Epithelial cell of esophagus (primary cell): ENCODE measurements around the gene PCDH8.

Experiments
- DNase-seq: peaks from one replicate; pipeline ENCODE4 v3.0.0; 2010; ENCODE audit warnings: low read depth
- H3K4me3 ChIP-seq: 2 replicates; pipeline ENCODE4 v1.5.1; 2011; ENCODE audit warnings: mild to moderate bottlenecking, low read length, control low read depth
- TF ChIP-seq, protein P1 (sequence below): IDR thresholded peaks from 2 replicates; pipeline ENCODE4 v1.5.1; 2011; ENCODE audit warnings: low read depth, mild to moderate bottlenecking, low read length, control low read depth, inconsistent platforms; ENCODE audit not compliant: insufficient read depth; ENCODE audit errors: missing control alignments

Gene PCDH8

DNA sequence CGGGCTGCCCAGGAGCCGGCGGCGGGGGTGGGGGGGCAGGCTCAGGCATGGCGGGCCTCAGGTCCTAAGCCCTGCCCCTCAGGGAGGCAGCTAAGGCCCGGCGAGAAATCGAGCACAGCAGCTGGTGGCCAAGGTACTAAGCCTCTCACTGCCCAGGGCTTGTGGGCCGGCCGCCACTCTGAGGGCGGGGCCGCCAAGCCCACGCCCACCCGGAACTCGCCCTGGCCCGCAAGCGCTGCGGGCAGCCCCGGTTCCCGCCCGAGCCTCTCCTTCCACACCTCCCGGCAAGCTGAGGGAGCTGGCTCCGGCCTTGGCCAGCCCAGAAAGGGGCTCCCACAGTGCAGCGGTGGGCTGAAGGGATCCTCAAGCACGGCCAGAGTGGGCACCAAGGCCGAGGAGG lies 33.1 kb downstream of the PCDH8 start:
- TF ChIP-seq, protein P1, sequence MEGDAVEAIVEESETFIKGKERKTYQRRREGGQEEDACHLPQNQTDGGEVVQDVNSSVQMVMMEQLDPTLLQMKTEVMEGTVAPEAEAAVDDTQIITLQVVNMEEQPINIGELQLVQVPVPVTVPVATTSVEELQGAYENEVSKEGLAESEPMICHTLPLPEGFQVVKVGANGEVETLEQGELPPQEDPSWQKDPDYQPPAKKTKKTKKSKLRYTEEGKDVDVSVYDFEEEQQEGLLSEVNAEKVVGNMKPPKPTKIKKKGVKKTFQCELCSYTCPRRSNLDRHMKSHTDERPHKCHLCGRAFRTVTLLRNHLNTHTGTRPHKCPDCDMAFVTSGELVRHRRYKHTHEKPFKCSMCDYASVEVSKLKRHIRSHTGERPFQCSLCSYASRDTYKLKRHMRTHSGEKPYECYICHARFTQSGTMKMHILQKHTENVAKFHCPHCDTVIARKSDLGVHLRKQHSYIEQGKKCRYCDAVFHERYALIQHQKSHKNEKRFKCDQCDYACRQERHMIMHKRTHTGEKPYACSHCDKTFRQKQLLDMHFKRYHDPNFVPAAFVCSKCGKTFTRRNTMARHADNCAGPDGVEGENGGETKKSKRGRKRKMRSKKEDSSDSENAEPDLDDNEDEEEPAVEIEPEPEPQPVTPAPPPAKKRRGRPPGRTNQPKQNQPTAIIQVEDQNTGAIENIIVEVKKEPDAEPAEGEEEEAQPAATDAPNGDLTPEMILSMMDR = no peak
- no peak overlapping the region for H3K4me3 ChIP-seq
- no peak for DNase-seq

DNA sequence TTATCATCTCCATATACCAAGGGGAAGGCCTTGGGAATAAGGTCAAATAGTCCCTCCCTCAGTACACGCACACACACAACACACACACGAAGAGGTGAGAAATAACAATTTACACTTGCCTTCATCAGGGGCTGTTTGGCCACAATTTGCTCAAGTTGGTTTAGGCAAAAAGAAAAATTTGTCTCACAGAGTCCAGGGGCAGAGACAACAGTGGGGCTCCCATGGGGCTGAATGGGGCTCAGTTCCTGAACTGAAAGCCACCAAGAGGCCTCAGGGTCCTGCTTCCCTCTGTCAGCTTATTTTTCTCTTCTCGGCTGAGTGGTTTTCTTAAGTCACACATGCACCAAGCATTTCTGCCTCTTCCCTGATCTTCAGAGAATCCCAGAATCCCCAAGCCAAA lies 35.5 kb downstream of the PCDH8 start:
- TF ChIP-seq, protein P1 = no peak
- no peak overlapping the region for H3K4me3 ChIP-seq
- DNase-seq = no peak

DNA sequence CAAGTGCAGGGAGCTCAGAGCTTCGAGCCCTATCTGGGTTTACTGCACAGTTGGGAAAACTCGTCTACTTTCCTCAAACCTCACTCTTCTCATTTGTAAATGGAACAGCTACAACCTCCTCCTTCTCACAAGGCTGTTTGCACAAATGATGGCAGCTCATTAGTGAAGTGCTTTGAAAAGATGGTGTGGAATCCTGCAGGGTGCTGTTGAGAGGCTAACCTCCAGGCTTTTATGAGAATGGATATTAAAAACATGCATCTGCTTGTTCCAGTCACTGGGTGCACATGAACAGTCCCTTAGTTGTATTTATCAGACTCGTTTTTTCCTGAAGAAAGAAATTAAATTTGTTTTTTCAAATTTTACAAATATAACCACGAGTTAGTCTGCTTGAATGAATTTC lies 36.6 kb downstream of the PCDH8 start:
- H3K4me3 ChIP-seq = no peak overlapping the region
- TF ChIP-seq, protein P1 = no peak
- no peak for DNase-seq

DNA sequence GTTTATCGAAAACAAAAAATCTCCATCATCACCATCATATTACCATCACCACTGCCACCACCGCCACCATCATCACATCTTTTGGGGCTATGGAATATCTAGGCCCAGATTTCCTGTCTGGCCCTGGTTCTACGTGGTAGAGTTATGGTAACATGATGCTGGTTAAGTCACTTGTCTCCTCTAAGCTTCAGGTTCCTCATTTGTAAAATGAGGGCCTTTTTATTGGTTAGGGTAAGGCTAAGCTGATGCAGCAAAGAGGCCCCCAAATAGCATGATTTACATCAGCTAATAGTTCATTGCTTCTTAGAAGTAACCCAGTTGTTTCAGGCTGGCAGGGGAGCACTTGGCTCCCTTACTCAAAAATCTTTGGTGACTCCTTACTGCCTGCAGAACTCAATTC lies 37.9 kb downstream of the PCDH8 start:
- DNase-seq = no peak
- TF ChIP-seq, protein P1 = no peak
- no peak overlapping the region for H3K4me3 ChIP-seq

DNA sequence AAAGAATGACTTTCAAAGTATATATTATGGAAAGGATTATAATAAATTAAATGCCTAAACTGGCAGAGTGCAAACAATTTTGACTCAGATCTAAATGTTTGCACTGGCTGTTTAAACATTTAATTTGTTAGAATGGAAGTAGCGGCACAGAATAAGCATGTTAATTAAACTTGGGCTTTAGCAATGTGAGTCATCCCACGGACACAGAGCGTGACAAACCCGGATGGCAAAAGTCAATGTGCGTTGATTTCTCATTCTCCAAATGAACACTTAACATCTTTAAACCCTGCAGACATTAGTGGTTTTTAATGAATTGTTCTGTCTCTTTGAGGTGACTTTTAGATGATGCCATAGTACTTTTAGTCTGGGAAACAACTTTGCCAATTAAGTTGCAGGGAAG lies 38.4 kb downstream of the PCDH8 start:
- TF ChIP-seq, protein P1 = no peak
- DNase-seq = no peak
- H3K4me3 ChIP-seq = no peak overlapping the region

DNA sequence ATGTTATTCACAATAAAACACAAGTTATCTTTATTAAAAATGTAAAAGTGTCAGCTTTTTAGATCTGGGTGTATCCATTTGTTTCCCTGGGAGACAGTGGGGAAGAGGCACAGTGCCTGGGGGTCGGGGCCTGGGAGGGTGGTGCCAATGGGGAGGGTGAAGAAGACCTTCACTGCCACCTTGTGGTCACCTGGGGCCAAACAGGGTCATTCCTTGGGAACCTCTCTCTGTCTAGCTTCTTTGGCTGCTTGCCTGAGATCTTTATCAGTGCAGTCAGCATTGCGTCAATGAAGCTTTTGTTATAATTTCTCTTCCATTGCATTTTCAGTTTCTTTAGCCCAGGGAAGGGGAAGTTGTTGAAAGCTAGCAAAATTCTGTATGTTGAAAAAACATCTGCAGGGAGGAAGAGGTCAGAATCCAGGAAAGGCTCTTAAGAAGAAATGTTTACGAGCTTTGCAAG lies 39.1 kb downstream of the PCDH8 start:
- TF ChIP-seq, protein P1 = peak; percentile 53
- DNase-seq = peak; percentile 69
- H3K4me3 ChIP-seq = no peak overlapping the region

DNA sequence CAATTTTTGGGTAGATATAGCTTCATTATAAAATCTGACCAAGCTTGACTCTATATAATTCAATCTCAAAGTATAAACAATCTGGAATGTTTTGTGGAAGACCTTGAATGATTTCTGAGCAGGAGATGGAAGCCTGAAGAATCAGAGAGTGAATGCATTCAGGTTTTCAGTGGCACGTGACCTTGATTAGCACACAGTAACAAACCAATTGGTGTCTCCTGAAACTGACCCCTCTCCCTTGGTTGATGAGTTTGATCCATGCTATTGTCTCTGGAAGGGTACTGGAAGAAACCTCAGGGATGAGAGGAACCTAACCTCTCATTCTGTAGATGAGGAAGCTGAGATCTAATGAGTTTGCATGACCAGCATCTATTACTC lies 39.6 kb downstream of the PCDH8 start:
- DNase-seq = no peak
- TF ChIP-seq, protein P1 = no peak
- no peak overlapping the region for H3K4me3 ChIP-seq
